Stimulated activated CD4-positive, alpha-beta T cell treated with anti-CD3 and anti-CD28 coated beads, TNF-alpha, amount 100 ng/mL, for 24 hours (primary cell): Measurements from ENCODE around the gene ACBD6.

Experiments used
- DNase-seq, 3 experiments: peaks; one replicate each; pipeline ENCODE4 v3.0.0-alpha.2; 2020; ENCODE audit warnings: low read depth in 3 of 3

The ACBD6 gene

GRCh38 chr1:180295999-180296398 is 206.4 kb downstream of the ACBD6 start:
- no peak for DNase-seq

- DNase-seq = no peak
Measured at GRCh38 chr1:180294711-180295110, 207.7 kb downstream of the ACBD6 start.

GRCh38 chr1:180291004-180291403 is 211.4 kb downstream of the ACBD6 start:
- DNase-seq = no peak

GRCh38 chr1:180290265-180291001 is 211.9 kb downstream of the ACBD6 start:
- DNase-seq = no peak

GRCh38 chr1:180288940-180289339 is 213.4 kb downstream of the ACBD6 start:
- no peak for DNase-seq

- DNase-seq = no peak
Measured at GRCh38 chr1:180287988-180288705, 214.2 kb downstream of the ACBD6 start.

GRCh38 chr1:180286417-180286816 is 216.0 kb downstream of the ACBD6 start:
- DNase-seq = no peak

- no peak for DNase-seq
Measured at GRCh38 chr1:180283098-180283497, 219.3 kb downstream of the ACBD6 start.

GRCh38 chr1:180282401-180283044 is 219.9 kb downstream of the ACBD6 start:
- no peak for DNase-seq

- no peak for DNase-seq
Measured at GRCh38 chr1:180281490-180281889, 220.9 kb downstream of the ACBD6 start.

- no peak for DNase-seq
Measured at GRCh38 chr1:180280617-180281016, 221.8 kb downstream of the ACBD6 start.

GRCh38 chr1:180279651-180280050 is 222.7 kb downstream of the ACBD6 start:
- no peak for DNase-seq

- DNase-seq = no peak
Measured at GRCh38 chr1:180278596-180279395, 223.6 kb downstream of the ACBD6 start.

GRCh38 chr1:180278194-180278515 is 224.2 kb downstream of the ACBD6 start:
- no peak for DNase-seq

GRCh38 chr1:180277476-180278193 is 224.7 kb downstream of the ACBD6 start:
- no peak for DNase-seq

GRCh38 chr1:180275726-180276125 is 226.7 kb downstream of the ACBD6 start:
- no peak for DNase-seq

GRCh38 chr1:180274221-180274620 is 228.2 kb downstream of the ACBD6 start:
- DNase-seq = no peak

GRCh38 chr1:180273066-180273465 is 229.3 kb downstream of the ACBD6 start:
- no peak for DNase-seq

GRCh38 chr1:180272395-180272794 is 230.0 kb downstream of the ACBD6 start:
- no peak for DNase-seq

- no peak for DNase-seq
Measured at GRCh38 chr1:180271272-180272255, 230.8 kb downstream of the ACBD6 start.
